ENCODE measurements around the gene ADGRG7. TPM values are rescaled to one million over a fixed set of nuclear protein-coding genes. Genes with fewer than 3 reads are reported as not detected.
"Not testable (repeated sequence)": the region's sequence is repeated elsewhere in the genome, so short reads cannot be mapped to it uniquely, and the experiment has no call there.

Gene ADGRG7
- total RNA-seq, 1 experiment from 2014 or later, result not detected

DNA sequence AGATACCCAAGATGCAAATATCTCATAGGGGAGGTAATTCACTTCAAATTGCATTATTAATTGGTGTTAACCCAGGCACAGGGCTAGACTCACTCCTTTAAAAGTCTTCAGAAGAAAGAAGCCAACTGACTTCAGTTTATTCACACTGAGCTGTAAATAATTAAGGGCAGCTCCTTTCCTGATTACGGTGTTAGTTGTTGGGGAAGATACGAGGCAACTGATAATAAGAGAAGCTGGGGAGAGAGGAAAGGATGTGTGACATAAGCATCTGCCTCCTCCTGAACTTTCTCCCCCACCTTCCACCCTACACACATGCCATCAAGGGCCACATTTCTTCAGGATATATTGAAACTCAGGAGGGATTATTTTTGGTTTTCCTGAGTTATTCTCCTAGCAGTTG lies 47.5 kb downstream of the ADGRG7 start:
- Histone ChIP-seq H3K9me2 (replicated peaks; ENCODE audit: low read length) (no peaks in the 10 kb centered on the region), H3K9ac (ENCODE audit: low read length) (no peak overlapping the region), H3K36me3 (ENCODE audit: low read depth, low read length) (no peaks in the 10 kb centered on the region), H3K4me3 (ENCODE audit: low read length) (no peak overlapping the region), H3K4me1 (ENCODE audit: insufficient read depth, low read length) (peaks cover 4% of the 10 kb centered on the region; the same call in 1 of the 2 replicates), H2AFZ (ENCODE audit: low read length) (no peak overlapping the region), H4K20me1 (ENCODE audit: low read length) (no peaks in the 10 kb centered on the region), H3K79me2 (ENCODE audit: low read length) (no peaks in the 10 kb centered on the region), H3K27ac (ENCODE audit: low read length) (no peak overlapping the region), H3F3A (ENCODE audit: low read length, unreplicated experiment) (no peaks in the 10 kb centered on the region), H3K4me2 (ENCODE audit: low read length) (no peak overlapping the region), H3K9me3 (ENCODE audit: low read length) (no peaks in the 10 kb centered on the region), H3K27me3 (ENCODE audit: low read length) (no peaks in the 10 kb centered on the region)
- ChIA-PET CTCF (no interaction called here), POLR2A (ENCODE audit: unreplicated experiment) (no interaction called here)
- TF ChIP-seq EZH2 (IDR thresholded peaks at IDR 0.05; ENCODE audit: low read length, unreplicated experiment), result no peak
- TF ChIP-seq EZH2phosphoT487 (IDR thresholded peaks at IDR 0.05; ENCODE audit: borderline replicate concordance, low read length), result no peak
- TF ChIP-seq, protein P1, sequence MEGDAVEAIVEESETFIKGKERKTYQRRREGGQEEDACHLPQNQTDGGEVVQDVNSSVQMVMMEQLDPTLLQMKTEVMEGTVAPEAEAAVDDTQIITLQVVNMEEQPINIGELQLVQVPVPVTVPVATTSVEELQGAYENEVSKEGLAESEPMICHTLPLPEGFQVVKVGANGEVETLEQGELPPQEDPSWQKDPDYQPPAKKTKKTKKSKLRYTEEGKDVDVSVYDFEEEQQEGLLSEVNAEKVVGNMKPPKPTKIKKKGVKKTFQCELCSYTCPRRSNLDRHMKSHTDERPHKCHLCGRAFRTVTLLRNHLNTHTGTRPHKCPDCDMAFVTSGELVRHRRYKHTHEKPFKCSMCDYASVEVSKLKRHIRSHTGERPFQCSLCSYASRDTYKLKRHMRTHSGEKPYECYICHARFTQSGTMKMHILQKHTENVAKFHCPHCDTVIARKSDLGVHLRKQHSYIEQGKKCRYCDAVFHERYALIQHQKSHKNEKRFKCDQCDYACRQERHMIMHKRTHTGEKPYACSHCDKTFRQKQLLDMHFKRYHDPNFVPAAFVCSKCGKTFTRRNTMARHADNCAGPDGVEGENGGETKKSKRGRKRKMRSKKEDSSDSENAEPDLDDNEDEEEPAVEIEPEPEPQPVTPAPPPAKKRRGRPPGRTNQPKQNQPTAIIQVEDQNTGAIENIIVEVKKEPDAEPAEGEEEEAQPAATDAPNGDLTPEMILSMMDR (conservative IDR thresholded peaks at IDR 0.05; ENCODE audit: low read depth, low read length), result no peak
- no TSS peak for BruUV-seq (replicated peaks)
- intact Hi-C loops (cut with micrococcal nuclease), result no loop called here
- no peak for DNase-seq
- ATAC-seq, result no peak

DNA sequence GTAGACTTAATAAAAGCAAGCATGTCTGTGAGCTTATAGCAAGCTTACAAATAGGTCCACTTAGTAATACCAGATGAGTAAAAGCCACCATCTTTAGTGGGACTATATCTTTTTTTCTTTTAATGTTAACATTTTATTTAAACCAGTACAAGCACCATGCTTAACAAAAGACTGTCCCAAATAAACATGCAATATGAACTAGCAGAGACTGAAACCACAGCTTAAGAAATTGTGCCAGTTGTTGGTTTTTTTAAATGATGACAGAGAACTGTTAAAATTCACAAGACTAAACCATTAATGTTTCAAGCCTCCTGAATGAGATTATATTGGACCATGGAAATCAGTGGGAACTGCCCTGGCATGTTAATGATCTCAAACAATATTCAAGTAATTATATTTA lies 51.9 kb downstream of the ADGRG7 start:
- H3K79me2 ChIP-seq (ENCODE audit: low read length); CTCF ChIA-PET; H3K4me1 ChIP-seq (ENCODE audit: insufficient read depth, low read length); H3K4me3 ChIP-seq (ENCODE audit: low read length); H3K36me3 ChIP-seq (ENCODE audit: low read depth, low read length); H3K4me2 ChIP-seq (ENCODE audit: low read length); H2AFZ ChIP-seq (ENCODE audit: low read length); H3K9me2 ChIP-seq (replicated peaks; ENCODE audit: low read length); H3K9me3 ChIP-seq (ENCODE audit: low read length); BruUV-seq (replicated peaks); H4K20me1 ChIP-seq (ENCODE audit: low read length); ATAC-seq; H3F3A ChIP-seq (ENCODE audit: low read length, unreplicated experiment); H3K9ac ChIP-seq (ENCODE audit: low read length); DNase-seq; H3K27ac ChIP-seq (ENCODE audit: low read length); intact Hi-C loops (cut with micrococcal nuclease); H3K27me3 ChIP-seq (ENCODE audit: low read length): not testable (repeated sequence)
- POLR2A ChIA-PET (ENCODE audit: unreplicated experiment), result interaction anchor here (0.5 kb wide), 1 partner anchor 657 kb away, joined by 3 read pairs; no protein-coding TSS in a partner anchor

DNA sequence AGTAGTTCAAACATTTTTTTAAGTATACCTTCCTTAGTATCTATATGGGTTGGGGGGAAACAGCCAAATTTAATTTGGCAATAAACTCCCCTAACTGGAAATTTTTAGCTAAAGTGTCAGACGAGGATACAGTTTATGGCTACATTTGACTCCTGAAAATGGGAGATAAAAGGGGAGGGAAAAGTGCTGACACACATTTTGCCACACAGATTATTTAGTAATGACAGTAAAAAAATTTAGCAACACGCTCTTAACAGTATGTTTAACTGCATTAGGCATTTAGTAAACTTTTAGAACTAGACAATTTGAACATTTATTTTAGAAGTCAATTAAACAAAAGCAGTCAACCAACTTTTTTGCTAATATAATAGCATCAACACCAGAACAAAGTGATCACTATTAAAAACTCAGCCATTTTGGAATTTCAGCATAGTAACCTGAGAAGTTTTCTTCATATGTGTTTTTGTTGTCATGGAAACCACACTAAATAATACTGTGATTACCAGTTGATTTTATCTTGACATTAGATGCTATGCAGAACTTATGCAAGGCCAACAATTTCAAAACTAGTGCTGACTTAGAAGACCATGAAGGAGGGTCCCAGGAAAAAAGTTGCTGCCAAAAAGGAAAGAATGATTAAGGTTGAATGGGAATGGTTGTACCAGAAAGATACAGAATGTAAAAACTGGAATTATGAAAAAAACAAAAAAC lies 52.9 kb downstream of the ADGRG7 start:
- DNase-seq, result peak; percentile 21
- intact Hi-C loops (cut with micrococcal nuclease), result no loop called here
- no peak overlapping the region for H3K4me3 ChIP-seq (ENCODE audit: low read length)
- no TSS peak for BruUV-seq (replicated peaks)
- TF ChIP-seq EZH2phosphoT487 (IDR thresholded peaks at IDR 0.05; ENCODE audit: borderline replicate concordance, low read length), result no peak
- TF ChIP-seq, protein P1 (conservative IDR thresholded peaks at IDR 0.05; ENCODE audit: low read depth, low read length), result no peak
- TF ChIP-seq EZH2 (IDR thresholded peaks at IDR 0.05; ENCODE audit: low read length, unreplicated experiment), result no peak
- H3F3A ChIP-seq (ENCODE audit: low read length, unreplicated experiment), result no peaks in the 10 kb centered on the region
- CTCF ChIA-PET, result no interaction called here
- no peaks in the 10 kb centered on the region for H3K27me3 ChIP-seq (ENCODE audit: low read length)
- H3K27ac ChIP-seq (ENCODE audit: low read length), result no peak overlapping the region
- H3K9me2 ChIP-seq (replicated peaks; ENCODE audit: low read length), result no peaks in the 10 kb centered on the region
- no peaks in the 10 kb centered on the region for H3K4me1 ChIP-seq (ENCODE audit: insufficient read depth, low read length)
- H4K20me1 ChIP-seq (ENCODE audit: low read length), result no peaks in the 10 kb centered on the region
- H3K4me2 ChIP-seq (ENCODE audit: low read length), result no peak overlapping the region
- no peak overlapping the region for H3K9ac ChIP-seq (ENCODE audit: low read length)
- no peak overlapping the region for H2AFZ ChIP-seq (ENCODE audit: low read length)
- no peaks in the 10 kb centered on the region for H3K36me3 ChIP-seq (ENCODE audit: low read depth, low read length)
- no peaks in the 10 kb centered on the region for H3K9me3 ChIP-seq (ENCODE audit: low read length)
- no peaks in the 10 kb centered on the region for H3K79me2 ChIP-seq (ENCODE audit: low read length)
- ATAC-seq, result no peak
- POLR2A ChIA-PET (ENCODE audit: unreplicated experiment), result no interaction called here

Data from PC-3 (cell line).